Measurements from ENCODE around the gene FNDC8. TPM values are rescaled to one million over a fixed set of nuclear protein-coding genes. Genes with fewer than 3 reads are reported as not detected.
A peak's percentile ranks its signal among the peaks of the same experiment; 100 is the strongest.

The FNDC8 gene
- total RNA-seq, 1 experiment from 2014 or later = not detected

- Histone ChIP-seq H3F3A (ENCODE audit: insufficient read depth, low read depth) (peaks cover 39% of the 10 kb centered on the region), H4K20me1 (ENCODE audit: insufficient read depth) (no peaks in the 10 kb centered on the region), H3K4me2 (peak overlapping the region; percentile 44), H3K27ac (no peak overlapping the region), H3K4me1 (replicated peaks; ENCODE audit: insufficient read depth) (peaks cover 67% of the 10 kb centered on the region), H2AFZ (no peak overlapping the region), H3K79me2 (ENCODE audit: low read depth) (peaks cover 63% of the 10 kb centered on the region), H3K9me3 (ENCODE audit: insufficient read depth, low read depth) (no peaks in the 10 kb centered on the region), H3K4me3 (no peak overlapping the region), H3K36me3 (ENCODE audit: low read depth) (no peaks in the 10 kb centered on the region), H3K9me2 (ENCODE audit: insufficient read depth) (no peaks in the 10 kb centered on the region), H3K27me3 (ENCODE audit: insufficient read depth, low read depth) (no peaks in the 10 kb centered on the region)
- intact Hi-C loops (cut with micrococcal nuclease; ENCODE audit: unreplicated experiment) = no loop called here
- DNase-seq = no peak
- POLR2A ChIA-PET (ENCODE audit: unreplicated experiment) = interaction anchor here (0.5 kb wide), 1 partner anchor 609 kb away, joined by 4 read pairs; no protein-coding TSS in a partner anchor
- BruUV-seq (replicated peaks) = no TSS peak
- TF ChIP-seq CTCF (conservative IDR thresholded peaks at IDR 0.05) (no peak), EZH2 (IDR thresholded peaks at IDR 0.05; ENCODE audit: low read depth) (no peak)
- CTCF ChIA-PET = no interaction called here
Observed at GRCh38 chr17:35080536-35080935, 40.9 kb upstream of the FNDC8 start.

DNA sequence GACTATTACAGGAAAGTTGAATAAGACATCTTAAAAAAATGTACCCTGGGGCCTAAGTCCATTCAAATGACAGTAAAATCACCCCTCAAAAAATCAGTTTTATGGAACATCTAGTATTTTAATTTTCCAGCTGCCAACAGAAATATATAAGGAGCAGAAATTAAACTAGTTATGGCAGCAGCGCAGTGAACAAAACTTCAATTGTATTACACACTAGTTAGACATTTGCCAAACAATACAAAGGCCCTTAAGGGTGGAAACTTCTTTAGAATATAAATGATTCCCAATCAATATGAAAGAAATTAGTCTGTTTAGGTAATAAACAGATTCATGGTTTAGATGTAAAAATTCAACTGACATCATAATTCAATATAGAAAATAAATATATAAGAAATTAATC lies 39.8 kb upstream of the FNDC8 start:
- POLR2A ChIA-PET (ENCODE audit: unreplicated experiment) = no interaction called here
- Histone ChIP-seq H3K27me3 (ENCODE audit: insufficient read depth, low read depth) (no peaks in the 10 kb centered on the region), H3F3A (ENCODE audit: insufficient read depth, low read depth) (peaks cover 45% of the 10 kb centered on the region), H3K4me1 (replicated peaks; ENCODE audit: insufficient read depth) (peaks cover 76% of the 10 kb centered on the region), H4K20me1 (ENCODE audit: insufficient read depth) (no peaks in the 10 kb centered on the region), H3K4me3 (no peak overlapping the region), H3K4me2 (no peak overlapping the region; the same call in 1 of the 2 replicates), H2AFZ (no peak overlapping the region), H3K27ac (no peak overlapping the region), H3K9me3 (ENCODE audit: insufficient read depth, low read depth) (no peaks in the 10 kb centered on the region), H3K9me2 (ENCODE audit: insufficient read depth) (no peaks in the 10 kb centered on the region), H3K36me3 (ENCODE audit: low read depth) (no peaks in the 10 kb centered on the region), H3K79me2 (ENCODE audit: low read depth) (peaks cover 73% of the 10 kb centered on the region)
- TF ChIP-seq CTCF (conservative IDR thresholded peaks at IDR 0.05) (no peak), EZH2 (IDR thresholded peaks at IDR 0.05; ENCODE audit: low read depth) (no peak)
- CTCF ChIA-PET = no interaction called here
- intact Hi-C loops (cut with micrococcal nuclease; ENCODE audit: unreplicated experiment) = no loop called here
- BruUV-seq (replicated peaks) = no TSS peak
- DNase-seq = no peak

DNA sequence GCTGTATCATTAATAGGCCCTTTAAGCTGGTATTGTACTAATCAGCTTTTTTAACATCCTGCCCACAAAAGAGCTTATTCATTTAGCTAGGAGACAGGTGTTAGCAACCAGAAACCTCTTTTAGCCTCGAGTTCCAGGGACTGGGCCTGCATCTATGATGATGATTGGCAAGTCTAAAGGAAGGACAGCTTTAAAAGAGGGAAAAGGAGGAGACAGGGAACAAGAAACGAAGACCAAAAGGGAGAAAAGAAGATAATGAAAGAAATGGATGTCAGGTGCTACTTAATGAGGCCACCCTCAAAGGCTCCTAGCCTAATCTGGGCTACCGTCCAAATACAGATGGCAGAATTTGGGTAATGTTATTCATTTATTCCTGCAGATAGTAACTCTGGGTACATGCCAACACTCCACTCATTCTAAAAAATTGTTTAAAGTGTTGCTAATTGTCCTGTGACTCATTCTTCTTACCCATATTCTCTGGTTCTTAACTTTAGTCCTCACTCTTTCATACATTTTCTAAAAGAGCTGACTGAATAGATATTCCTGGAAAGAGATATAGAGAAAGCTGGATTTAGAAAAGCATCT lies 39.2 kb upstream of the FNDC8 start:
- Histone ChIP-seq H3K4me1 (replicated peaks; ENCODE audit: insufficient read depth) (peaks cover 82% of the 10 kb centered on the region), H3K9me2 (ENCODE audit: insufficient read depth) (no peaks in the 10 kb centered on the region), H2AFZ (no peak overlapping the region), H3K4me3 (no peak overlapping the region), H3K4me2 (peak overlapping the region; percentile 65), H4K20me1 (ENCODE audit: insufficient read depth) (no peaks in the 10 kb centered on the region), H3K36me3 (ENCODE audit: low read depth) (no peaks in the 10 kb centered on the region), H3K27me3 (ENCODE audit: insufficient read depth, low read depth) (no peaks in the 10 kb centered on the region), H3F3A (ENCODE audit: insufficient read depth, low read depth) (peaks cover 47% of the 10 kb centered on the region), H3K79me2 (ENCODE audit: low read depth) (peaks cover 76% of the 10 kb centered on the region), H3K9me3 (ENCODE audit: insufficient read depth, low read depth) (no peaks in the 10 kb centered on the region), H3K27ac (peak overlapping the region; percentile 59)
- no TSS peak for BruUV-seq (replicated peaks)
- intact Hi-C loops (cut with micrococcal nuclease; ENCODE audit: unreplicated experiment) = no loop called here
- no peak for TF ChIP-seq CTCF (conservative IDR thresholded peaks at IDR 0.05)
- TF ChIP-seq EZH2 (IDR thresholded peaks at IDR 0.05; ENCODE audit: low read depth) = no peak
- ChIA-PET POLR2A (ENCODE audit: unreplicated experiment) (no interaction called here), CTCF (no interaction called here)
- peak; percentile 20 to 82 for DNase-seq
